Kidney (tissue), 14 donors: ENCODE measurements around the gene ARL3. TPM values are rescaled to one million over a fixed set of nuclear protein-coding genes. Genes with fewer than 3 reads are reported as not detected.

Experiments
- DNase-seq, 5 donors: peaks; one replicate each; pipeline ENCODE4 v3.0.0-alpha.2; 2013 to 2020
- FAIRE-seq: peaks from 2 replicates; lab custom pipeline; 2012; peaks lifted over from hg19 to GRCh38; lab: Jason Lieb, UNC
- H3K27ac ChIP-seq, 2 donors: one replicate each; pipeline ENCODE4 v1.7.0; 2013; ENCODE audit warnings: low read depth in 2 of 2, low read length in 2 of 2, inconsistent platforms in 1 of 2
- H3K27me3 ChIP-seq: one replicate; pipeline ENCODE4 v1.7.1; 2013; ENCODE audit warnings: low read length, inconsistent platforms; ENCODE audit not compliant: control insufficient read depth, insufficient read depth
- H3K36me3 ChIP-seq, 3 donors: one replicate each; pipeline versions ENCODE4 v1.7.0 to v1.7.1; 2013; ENCODE audit warnings: low read length in 3 of 3, control low read depth in 1 of 3, inconsistent platforms in 1 of 3; ENCODE audit not compliant: insufficient read depth in 3 of 3, control insufficient read depth in 2 of 3
- H3K4me1 ChIP-seq, 3 donors: one replicate each; pipeline versions ENCODE4 v1.7.0 to v1.7.1; 2013; ENCODE audit warnings: low read length in 3 of 3, inconsistent platforms in 1 of 3, low read depth in 1 of 3; ENCODE audit not compliant: control insufficient read depth in 2 of 3, insufficient read depth in 2 of 3
- H3K4me3 ChIP-seq, 3 donors: one replicate each; pipeline versions ENCODE4 v1.7.0 to v1.8.1; 2013; ENCODE audit warnings: low read length in 3 of 3, control low read depth in 1 of 3, inconsistent platforms in 1 of 3
- H3K9ac ChIP-seq, 3 donors: one replicate each; pipeline versions ENCODE4 v1.7.0 to v1.7.1; 2013; ENCODE audit warnings: low read length in 3 of 3, control low read depth in 1 of 3, inconsistent platforms in 1 of 3
- H3K9me3 ChIP-seq, 3 donors: one replicate each; pipeline versions ENCODE4 v1.7.0 to v1.7.1; 2013; ENCODE audit warnings: low read length in 3 of 3, control low read depth in 1 of 3, inconsistent platforms in 1 of 3; ENCODE audit not compliant: control insufficient read depth in 2 of 3, insufficient read depth in 1 of 3
- CTCF ChIP-seq: IDR thresholded peaks from 3 replicates; pipeline ENCODE4 v1.5.1; 2012; ENCODE audit warnings: mild to moderate bottlenecking, moderate library complexity, borderline replicate concordance; ENCODE audit not compliant: insufficient read depth; ENCODE audit errors: extremely low read depth
- intact Hi-C: fragments of 100-400 bp; cut with DNase I; formaldehyde crosslinking; loops from one replicate; pipeline ENCODE4 v1.11.1; 2022
- polyA plus RNA-seq: library from polyadenylated mRNA; stranded (reverse); fragments of 350-450 nt; fragmentation: Illumina TruSeq; extraction: RNeasy Lipid Tissue Mini Kit (QIAGEN cat#74804); gene quantifications from one replicate; pipeline ENCODE4 v1.2.3, GENCODE V29; 2014; ENCODE audit warnings: low read depth, low replicate concordance; ENCODE audit not compliant: insufficient read depth
- total RNA-seq: library from RNA; stranded (reverse); fragmentation: NEBNext Ultra II Directional; extraction: Animal tissue kit (Norgen Biotek cat#: 25700); gene quantifications from one replicate; pipeline ENCODE4 v1.2.1, GENCODE V29; 2021
- donor health status: control.
- donor health status: control.
- donor health status: control.
- donor health status: control.
- donor health status: control.
- donor health status: DM: yes; HTN: yes; CAD: no.
- donor health status: Normal renal cell carcinoma (clear cell type).

The ARL3 gene
- total and polyA plus RNA-seq, 2 donors from 2014 or later: 16.3 to 28.8 TPM

- FAIRE-seq (no peak), DNase-seq (no peak)
- no peak overlapping the region for H3K27ac ChIP-seq
- H3K9ac ChIP-seq: no peak overlapping the region
- intact Hi-C loops: no loop called here
- H3K36me3 ChIP-seq: peaks cover 3 to 6% (median 3%) of the 10 kb centered on the region in 3 donors
- peaks cover 0 to 12% (median 0%) of the 10 kb centered on the region in 3 donors for H3K4me1 ChIP-seq
- no peaks in the 10 kb centered on the region for H3K9me3 ChIP-seq
- no peaks in the 10 kb centered on the region for H3K27me3 ChIP-seq
- no peak overlapping the region for H3K4me3 ChIP-seq
- no peak for TF ChIP-seq CTCF
Observed at GRCh38 chr10:102741726-102742237, 27.6 kb upstream of the ARL3 start.

GRCh38 chr10:102740229-102740628 is 26.0 kb upstream of the ARL3 start:
- intact Hi-C loops: no loop called here
- no peak for FAIRE-seq

GRCh38 chr10:102738692-102739121 is 24.5 kb upstream of the ARL3 start:
- Histone ChIP-seq H3K9ac (peak overlapping the region in 1 of 3 donors; percentile 9), H3K36me3 (peaks cover 3 to 14% (median 6%) of the 10 kb centered on the region in 3 donors), H3K9me3 (no peaks in the 10 kb centered on the region), H3K27ac (peak overlapping the region in 1 of 2 donors; percentile 3), H3K4me3 (no peak overlapping the region), H3K27me3 (no peaks in the 10 kb centered on the region), H3K4me1 (no peaks in the 10 kb centered on the region)
- TF ChIP-seq CTCF: no peak
- intact Hi-C loops: no loop called here
- DNase-seq: no peak
- FAIRE-seq: no peak

More at GRCh38 chr10:102740229-102740628, 26.0 kb upstream of the ARL3 start:
- no peaks in the 10 kb centered on the region for H3K27me3 ChIP-seq
- DNase-seq: no peak
- H3K36me3 ChIP-seq: peaks cover 3 to 6% (median 3%) of the 10 kb centered on the region in 3 donors
- no peak overlapping the region for H3K27ac ChIP-seq
- no peak overlapping the region for H3K4me3 ChIP-seq
- H3K4me1 ChIP-seq: no peaks in the 10 kb centered on the region
- H3K9me3 ChIP-seq: no peaks in the 10 kb centered on the region
- no peak overlapping the region for H3K9ac ChIP-seq
- no peak for TF ChIP-seq CTCF
